HK-2 (cell line): Measurements from ENCODE around the gene GALNS.

Source experiments
- DNase-seq: peaks from one replicate; pipeline ENCODE4 v3.0.0-alpha.2; 2018; ENCODE audit not compliant: unreplicated experiment

The GALNS gene

GRCh38 chr16:88888461-88889387 lies 32.0 kb upstream of the GALNS start:
- no peak for DNase-seq

- DNase-seq: no peak
These were observed 31.3 kb upstream of the GALNS start for GRCh38 chr16:88888057-88888456.

DNA sequence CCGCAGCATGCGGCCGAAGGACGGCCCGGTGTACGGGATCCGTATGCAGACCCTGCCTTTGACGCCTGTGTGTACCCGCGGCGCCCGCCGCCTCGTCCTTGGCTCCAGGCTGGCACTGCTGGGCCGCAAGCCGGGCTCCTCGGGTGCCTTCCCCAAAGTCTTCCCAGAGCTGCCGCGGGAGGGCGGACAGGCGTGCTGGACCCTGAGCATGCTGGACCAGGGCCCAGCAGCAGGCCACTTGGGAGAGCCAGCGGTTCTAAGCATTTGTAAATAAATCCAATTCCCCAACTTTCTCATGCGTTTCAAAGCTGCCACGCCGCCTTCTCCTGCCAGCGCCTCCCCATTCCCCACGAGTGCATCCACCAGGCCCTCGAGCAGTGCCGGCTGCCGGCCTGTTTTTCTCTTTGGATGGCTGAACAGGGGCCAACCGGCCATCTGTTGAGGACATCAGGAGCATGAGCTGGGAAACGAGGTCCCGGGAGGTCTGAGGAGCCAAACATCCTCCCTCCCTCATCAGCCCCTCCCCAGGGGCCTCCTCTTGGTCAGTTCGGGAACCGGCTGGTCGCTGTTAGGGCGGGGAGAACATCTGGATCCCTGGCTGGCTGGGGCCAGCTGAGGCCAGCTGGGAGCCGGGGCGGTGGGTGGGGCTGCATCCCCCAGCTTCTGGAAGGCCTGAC lies 30.2 kb upstream of the GALNS start:
- no peak for DNase-seq

DNA sequence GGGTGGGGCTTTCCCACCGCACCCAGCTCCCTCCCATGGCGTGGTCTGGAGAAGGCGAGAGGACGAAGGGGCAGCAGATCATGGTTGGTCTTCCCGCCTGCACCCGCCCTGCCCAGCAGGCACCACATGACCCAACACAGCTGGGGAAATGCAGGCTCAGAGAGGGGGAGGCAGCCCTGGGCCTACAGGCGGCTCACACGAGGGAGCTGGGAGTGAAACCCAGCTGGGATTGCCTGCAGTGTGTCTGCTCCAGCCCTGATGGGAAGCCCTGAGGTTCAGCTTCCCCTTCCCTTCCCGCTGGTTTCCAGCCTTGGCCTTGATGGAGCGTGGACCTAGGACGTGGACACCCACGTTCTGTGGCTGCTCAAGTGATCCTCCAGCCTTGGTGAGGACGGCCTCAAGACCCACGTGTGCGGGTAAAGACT lies 29.7 kb upstream of the GALNS start:
- no peak for DNase-seq

DNA sequence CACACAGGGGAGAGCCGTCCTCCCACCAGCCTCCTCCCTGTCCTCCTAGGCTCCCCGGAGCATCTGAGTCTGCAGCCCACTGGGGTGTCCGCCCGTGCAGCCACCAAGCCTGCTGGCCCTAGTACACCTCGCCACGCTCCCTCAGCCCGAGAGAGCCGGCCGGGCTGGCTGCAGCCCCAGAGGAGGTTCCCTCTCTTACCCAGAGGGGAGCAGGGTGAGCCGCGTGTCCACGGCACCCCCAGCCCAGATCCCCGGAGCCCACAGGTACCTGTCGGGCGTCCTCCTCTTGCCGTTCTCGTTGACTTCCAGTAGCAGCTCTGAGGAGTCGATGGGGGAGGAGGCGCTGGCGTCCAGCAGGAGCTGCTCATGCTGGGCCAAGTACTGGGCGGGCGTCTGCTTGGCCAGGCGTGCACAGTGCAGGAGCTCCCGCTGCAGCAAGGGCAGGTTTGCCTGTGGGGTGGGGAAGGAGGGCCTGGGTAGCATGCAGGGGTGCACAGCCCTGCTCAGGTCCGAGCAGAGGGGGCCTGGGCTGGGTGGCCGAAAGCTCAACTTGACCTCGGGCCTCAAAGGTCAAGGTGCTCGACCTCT lies 29.0 kb upstream of the GALNS start:
- DNase-seq: no peak

DNA sequence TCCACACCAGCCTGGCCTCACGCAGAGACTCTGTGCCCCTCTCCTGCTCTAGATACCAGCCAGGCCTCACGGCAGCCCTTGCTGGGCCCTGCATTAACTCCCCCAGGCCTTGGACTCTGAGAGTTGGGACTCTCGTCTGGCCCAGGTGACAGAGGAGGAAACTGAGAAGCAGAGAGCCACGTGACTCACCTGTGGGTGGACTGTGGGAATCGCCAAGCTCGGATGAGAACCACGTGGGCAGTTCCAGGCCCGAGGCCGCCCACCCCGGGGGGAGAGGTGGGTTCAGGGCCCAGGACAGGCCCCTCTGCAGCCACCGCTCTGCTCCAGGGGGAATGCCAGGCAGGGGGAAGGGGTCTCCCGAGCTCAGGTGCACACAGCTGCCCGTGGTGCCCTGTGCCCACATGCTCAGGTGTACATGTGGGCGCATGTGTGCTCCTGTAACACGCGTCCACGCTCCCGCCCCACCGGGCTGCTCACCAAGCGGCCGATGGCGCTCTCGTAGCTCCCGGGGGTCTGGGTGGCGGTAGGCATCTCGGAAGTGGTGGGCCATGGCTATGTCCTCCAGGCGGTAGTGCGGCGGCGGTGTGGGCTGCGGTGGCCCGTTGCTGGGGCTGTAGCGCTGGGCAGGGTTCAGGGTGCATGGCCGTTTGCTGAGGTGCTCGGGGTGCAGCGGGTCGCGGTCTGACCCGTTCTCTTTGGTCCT lies 28.0 kb upstream of the GALNS start:
- DNase-seq: no peak

- DNase-seq: no peak
These were observed 27.2 kb upstream of the GALNS start for GRCh38 chr16:88883946-88884345.

- no peak for DNase-seq
These were observed 26.6 kb upstream of the GALNS start for GRCh38 chr16:88883117-88883895.

GRCh38 chr16:88882358-88883030 lies 25.7 kb upstream of the GALNS start:
- no peak for DNase-seq

GRCh38 chr16:88881675-88882357 lies 25.1 kb upstream of the GALNS start:
- no peak for DNase-seq

- DNase-seq: no peak
These were observed 24.4 kb upstream of the GALNS start for GRCh38 chr16:88881007-88881615.

GRCh38 chr16:88880226-88881006 lies 23.7 kb upstream of the GALNS start:
- no peak for DNase-seq

GRCh38 chr16:88879788-88880055 lies 23.0 kb upstream of the GALNS start:
- DNase-seq: no peak

DNA sequence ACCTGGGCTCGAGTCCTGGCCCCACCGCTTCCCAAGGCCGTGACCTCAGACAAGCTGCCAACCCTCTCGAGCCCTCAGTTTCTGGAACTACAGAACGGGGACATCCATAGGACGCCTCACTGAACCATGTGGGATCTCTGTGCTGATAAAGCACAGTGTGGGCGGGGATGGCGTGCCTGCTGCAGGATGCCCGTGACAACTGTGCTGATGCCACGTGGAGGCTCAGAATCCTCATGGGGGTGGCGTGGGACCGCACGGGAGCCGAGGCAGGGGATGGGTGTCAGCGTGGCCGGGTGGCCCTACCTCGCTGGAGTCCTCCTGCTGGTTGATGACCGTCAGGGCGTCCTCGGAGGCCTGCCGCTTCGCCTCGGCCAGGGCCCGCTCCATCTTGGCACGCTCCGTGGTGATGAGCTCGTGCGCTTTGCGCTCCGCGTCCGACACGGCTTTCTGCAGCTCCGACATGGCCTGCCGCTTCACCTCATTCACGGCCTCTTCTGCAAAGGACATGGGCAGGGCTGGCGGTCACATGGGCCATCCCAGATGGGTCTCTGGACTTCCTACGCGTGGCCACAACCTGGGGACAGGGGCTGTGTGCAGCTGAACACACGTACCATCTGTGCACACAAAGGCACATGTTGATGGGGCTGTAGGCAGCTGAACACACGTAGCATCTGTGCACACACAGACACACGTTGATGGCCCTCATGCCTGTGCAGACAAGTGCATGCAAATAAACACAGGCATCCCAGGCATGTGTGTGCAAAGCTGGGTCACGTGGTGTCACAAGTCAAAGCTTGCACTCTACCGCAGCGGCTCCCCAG lies 22.4 kb upstream of the GALNS start:
- no peak for DNase-seq

GRCh38 chr16:88878356-88878755 lies 21.6 kb upstream of the GALNS start:
- no peak for DNase-seq

- DNase-seq: no peak
These were observed 21.0 kb upstream of the GALNS start for GRCh38 chr16:88877564-88878289.

DNA sequence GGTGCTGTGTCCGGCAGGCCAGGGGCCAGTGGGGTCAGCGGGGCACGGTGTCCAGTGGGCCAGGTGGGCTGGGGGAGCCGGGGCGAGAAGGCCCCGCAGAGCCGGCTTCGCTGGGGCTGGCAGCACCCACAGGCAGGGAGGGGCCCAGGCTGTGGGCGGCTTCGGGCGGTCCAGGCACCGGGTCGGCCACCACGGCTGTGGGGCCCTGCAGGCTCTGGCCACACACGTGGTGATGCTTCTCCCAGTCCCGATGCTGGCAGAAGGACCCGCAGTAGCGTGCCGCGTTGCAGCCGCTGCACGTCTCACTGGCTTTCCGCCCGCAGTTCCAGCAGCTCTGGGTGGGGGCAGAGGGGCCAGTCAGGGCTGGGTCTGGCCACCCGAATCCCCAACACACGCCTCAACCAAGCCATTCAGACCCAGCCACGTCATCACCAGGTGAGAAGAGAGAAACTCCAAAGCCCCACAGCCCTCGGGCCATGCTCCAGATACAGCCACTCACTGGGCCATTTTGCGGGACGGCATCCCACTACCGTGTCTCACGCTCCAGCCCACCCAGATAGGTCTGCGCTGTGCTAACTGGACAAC lies 20.3 kb upstream of the GALNS start:
- no peak for DNase-seq
